ENCODE measurements around the gene CREBL2.
A peak's percentile ranks its signal among the peaks of the same experiment; 100 is the strongest.

CREBL2 gene

GRCh38 chr12:12661086-12661856, 49.6 kb downstream of the CREBL2 start:
- TF ChIP-seq CTCF (IDR thresholded peaks at IDR 0.05; ENCODE audit: control insufficient read depth, insufficient read depth, low read depth, low read length, missing control alignments), result no peak
- H3K4me3 ChIP-seq (ENCODE audit: control insufficient read depth, low read depth, low read length), result no peak overlapping the region
- peak; percentile 63 for DNase-seq (ENCODE audit: low read depth)

- TF ChIP-seq CTCF (IDR thresholded peaks at IDR 0.05; ENCODE audit: control insufficient read depth, insufficient read depth, low read depth, low read length, missing control alignments), result no peak
- no peak overlapping the region for H3K4me3 ChIP-seq (ENCODE audit: control insufficient read depth, low read depth, low read length)
- no peak for DNase-seq (ENCODE audit: low read depth)
These were observed 52.1 kb downstream of the CREBL2 start for GRCh38 chr12:12663644-12664294.

DNA sequence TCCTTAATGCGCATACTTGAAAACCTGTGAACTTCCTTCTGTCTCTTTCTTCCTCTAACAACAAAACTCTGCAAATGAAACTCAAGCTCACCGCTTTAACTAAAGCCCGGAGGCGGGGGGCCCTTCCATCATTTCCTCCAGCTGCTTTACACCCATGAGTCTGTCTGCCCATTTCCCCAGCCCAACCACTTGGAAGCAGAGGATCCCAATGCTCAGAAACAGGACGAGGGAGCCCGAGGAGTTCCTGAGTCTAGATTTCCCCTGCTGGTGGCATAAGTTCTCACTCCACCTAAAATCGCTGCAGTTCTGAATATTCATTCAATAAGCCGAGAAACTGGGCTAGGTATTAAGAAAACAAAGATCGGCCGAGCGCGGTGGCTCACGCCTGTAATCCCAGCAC, 53.5 kb downstream of the CREBL2 start:
- DNase-seq (ENCODE audit: low read depth), result no peak
- H3K4me3 ChIP-seq (ENCODE audit: control insufficient read depth, low read depth, low read length), result no peak overlapping the region
- TF ChIP-seq CTCF (IDR thresholded peaks at IDR 0.05; ENCODE audit: control insufficient read depth, insufficient read depth, low read depth, low read length, missing control alignments), result no peak

GRCh38 chr12:12668005-12668404, 56.3 kb downstream of the CREBL2 start:
- no peak overlapping the region for H3K4me3 ChIP-seq (ENCODE audit: control insufficient read depth, low read depth, low read length)
- TF ChIP-seq CTCF (IDR thresholded peaks at IDR 0.05; ENCODE audit: control insufficient read depth, insufficient read depth, low read depth, low read length, missing control alignments), result no peak
- no peak for DNase-seq (ENCODE audit: low read depth)

DNA sequence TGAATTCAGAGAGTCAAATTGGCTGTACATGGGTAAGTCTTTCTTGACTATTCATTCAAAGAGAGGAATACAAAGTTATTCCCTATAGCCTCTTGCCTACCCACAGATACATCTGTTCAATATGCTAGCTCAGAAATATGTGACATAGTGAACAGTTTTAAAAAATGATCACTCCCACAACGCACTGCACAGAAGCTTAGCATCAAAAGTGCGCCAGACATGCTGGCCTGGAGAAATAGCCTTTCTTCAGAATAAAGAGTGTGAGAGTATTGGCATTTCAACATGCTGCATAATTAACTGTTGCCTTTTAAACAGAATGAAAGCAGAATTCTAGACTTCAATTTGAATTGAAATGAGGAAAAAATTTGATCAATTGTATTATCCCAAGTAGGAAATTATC, 57.3 kb downstream of the CREBL2 start:
- no peak for DNase-seq (ENCODE audit: low read depth)
- no peak overlapping the region for H3K4me3 ChIP-seq (ENCODE audit: control insufficient read depth, low read depth, low read length)
- no peak for TF ChIP-seq CTCF (IDR thresholded peaks at IDR 0.05; ENCODE audit: control insufficient read depth, insufficient read depth, low read depth, low read length, missing control alignments)

- no peak for TF ChIP-seq CTCF (IDR thresholded peaks at IDR 0.05; ENCODE audit: control insufficient read depth, insufficient read depth, low read depth, low read length, missing control alignments)
- H3K4me3 ChIP-seq (ENCODE audit: control insufficient read depth, low read depth, low read length), result no peak overlapping the region
- no peak for DNase-seq (ENCODE audit: low read depth)
These were observed 60.4 kb downstream of the CREBL2 start for GRCh38 chr12:12671850-12672660.
